HL-60/S4 treated with phorbol 12-myristate 13-acetate at 8.2 ng/mL for 4 days and 3 days (cell line): ENCODE data around the gene RHBDF2.

Experiments
- in situ Hi-C: fragments of 300-500 bp; cut with MboI; formaldehyde crosslinking; loops from 2 replicates; pipeline ENCODE4 v1.15.0; 2022; ENCODE audit warnings: low sequenced_read_pairs

The RHBDF2 gene

DNA sequence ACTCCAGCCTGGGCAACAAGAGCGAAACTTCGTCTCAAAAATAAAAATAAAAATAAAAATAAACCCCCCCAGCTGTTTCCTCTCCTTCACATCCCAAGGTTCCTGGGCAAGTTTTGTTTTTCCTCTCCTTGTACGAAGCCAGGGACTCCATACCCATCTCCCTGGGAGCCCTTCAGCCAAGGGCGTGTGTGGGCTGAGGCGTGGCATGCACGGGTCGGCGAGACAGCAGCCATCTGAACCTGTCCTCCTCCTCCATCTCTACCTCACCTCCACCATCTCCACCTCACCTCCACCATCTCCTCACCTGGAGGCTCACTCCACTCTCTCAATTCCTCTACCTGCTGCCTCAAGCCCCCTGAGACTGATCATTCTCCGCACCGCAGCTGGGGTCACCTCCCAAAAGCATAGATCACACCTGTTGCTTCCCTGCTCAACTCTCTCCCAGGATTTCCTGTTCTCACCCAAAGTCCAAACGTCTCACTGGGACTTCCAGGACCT lies 16.9 kb downstream of the RHBDF2 start:
- in situ Hi-C loops, result no loop called here

DNA sequence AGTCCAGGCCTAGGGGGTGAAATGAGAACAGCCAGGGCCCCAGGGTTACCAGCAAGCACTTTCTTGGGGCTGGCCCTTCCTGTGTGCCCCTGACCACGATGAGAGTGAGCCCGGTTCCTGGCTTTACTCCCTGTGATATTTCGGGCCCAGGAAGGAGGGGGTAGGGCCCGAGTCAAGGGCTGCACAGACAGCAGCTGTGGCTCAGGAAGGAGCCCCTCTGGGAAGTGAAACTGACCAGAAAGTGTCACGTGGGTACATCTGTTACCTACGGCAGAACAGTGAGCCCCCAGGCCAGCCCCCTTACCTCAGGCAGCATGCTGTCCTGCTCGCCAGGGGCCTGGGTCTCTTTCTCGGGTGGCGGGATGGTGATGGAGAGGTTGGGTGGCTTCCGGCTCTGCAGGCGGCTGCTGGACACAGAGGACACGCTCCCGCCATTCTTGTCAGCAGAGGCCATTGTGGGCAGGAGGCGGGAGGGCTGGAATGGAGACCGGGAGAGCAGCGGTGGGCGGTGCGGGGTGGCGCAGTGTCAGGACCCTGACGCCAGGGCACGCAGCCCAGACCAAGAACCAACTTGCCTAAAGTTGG lies 20.1 kb downstream of the RHBDF2 start:
- in situ Hi-C loops, result no loop called here

DNA sequence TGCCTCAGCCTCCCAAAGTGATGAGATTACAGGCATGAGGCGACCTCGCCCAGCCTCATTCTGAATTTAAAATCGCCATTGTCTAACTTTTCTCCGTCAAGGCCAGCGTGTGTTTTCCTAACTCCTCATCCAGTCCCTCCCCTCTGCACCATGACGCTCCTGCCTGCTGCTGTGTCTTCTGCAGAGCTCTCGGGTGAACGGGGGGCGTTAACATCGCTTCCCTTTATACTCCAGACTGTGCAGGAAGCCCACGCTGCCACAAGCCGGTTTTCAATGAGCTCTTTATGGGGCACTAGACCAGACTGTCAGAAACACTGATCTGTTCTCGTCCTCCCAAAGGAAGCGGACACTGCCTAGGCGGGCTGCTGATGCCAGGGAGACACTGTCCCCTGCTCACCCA lies 20.6 kb downstream of the RHBDF2 start:
- in situ Hi-C loops, result no loop called here

DNA sequence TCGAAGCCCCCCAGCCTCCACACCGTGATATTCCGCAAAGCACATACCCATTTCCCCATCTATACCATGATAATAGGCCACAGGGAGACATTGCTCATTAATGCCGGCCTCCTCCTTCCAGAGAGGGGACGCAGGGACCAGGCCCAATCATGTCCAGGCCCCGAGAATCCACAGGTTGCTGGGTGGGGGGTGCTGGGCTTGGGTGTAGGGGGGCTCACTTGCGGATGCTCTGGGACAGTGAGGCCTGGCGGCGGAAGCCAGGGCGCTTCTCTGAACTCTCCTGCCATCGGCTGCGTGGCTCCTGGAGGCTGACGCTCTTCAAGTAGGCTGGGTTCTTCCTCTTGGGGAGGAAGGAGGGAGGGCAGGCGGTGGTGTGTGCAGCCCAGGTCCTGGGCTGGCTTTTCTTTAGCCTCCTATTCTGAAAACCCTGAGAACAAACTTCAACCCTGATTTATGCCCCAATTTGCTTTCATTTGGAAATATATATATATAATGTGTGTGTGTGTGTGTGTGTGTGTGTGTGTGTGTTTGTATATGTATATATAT lies 21.6 kb downstream of the RHBDF2 start:
- in situ Hi-C loops, result no loop called here

DNA sequence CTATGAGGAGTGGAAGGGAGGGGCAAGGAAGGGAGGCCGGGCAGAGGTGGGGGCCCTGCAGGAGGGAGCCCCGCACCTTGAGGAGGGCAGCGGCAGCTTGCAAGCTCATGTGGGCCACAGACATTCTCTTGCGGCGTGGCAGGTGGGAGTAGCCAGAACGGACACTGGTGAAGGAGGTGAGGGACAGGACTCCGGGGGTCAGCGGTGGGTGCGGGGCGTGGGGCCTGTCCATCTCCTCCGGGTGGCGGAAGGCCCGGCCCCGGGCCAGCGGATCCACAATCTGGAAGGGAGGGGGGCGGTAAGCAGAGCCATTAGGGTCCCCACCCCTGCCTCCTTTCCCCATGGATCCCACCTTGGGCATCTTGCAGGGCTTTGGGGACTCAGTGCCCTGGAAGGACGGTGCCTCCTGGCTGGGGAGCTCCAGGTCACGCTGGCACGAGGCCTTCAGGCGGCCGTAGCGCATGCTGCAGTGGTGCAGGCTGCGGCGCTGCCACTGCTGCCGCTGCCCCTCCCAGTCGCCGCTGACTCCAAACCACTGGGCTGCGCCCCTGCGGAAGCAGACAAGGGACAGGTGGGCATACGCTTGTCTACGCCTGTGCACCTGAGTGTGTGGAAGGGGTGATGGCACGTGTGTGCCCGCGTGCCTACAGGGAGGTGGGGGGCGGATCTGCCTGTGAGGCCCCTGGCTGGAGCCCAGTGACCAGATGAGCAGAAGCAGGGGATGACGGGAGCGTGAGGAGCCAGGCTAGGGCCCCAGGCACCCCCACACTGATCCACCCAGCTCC lies 22.3 kb downstream of the RHBDF2 start:
- in situ Hi-C loops, result no loop called here

DNA sequence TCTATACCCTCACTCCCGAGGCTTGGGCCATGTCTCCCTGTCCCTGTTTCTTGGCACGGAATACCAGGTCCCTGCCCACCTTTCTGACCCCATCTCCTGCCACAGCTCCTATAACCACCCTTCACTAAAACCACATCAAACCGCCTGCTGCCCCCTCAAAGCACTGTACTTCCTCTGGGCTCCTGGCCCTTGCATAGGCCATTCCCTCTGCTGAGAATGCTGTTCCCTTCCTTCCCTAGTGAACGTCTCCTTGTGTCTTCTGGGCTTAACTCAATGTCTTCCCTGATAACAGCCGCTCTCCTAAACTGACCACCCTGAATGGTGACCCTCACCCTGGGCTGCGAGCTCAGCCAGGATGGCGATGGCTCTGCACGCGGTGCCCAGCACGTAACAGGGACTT lies 23.1 kb downstream of the RHBDF2 start:
- in situ Hi-C loops, result no loop called here

DNA sequence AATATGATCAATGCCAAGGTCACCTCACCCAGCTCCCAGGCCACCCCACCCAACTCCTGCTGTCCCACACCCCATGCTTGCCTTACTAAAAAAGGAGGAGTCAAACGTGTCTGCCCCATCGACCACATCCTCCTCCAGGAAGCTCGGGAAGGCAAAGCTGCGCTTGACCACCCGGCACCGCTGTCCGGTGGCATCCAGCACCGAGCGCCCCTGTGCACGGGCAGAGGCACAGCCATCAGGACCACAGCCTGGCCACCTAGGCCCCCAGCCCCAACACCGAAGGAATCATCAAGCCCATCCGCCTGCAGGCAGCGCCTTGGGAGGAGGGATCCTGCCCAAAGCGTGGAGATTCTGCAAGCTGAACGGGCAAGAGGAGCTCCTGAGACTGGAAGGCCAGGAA lies 23.6 kb downstream of the RHBDF2 start:
- in situ Hi-C loops, result no loop called here

DNA sequence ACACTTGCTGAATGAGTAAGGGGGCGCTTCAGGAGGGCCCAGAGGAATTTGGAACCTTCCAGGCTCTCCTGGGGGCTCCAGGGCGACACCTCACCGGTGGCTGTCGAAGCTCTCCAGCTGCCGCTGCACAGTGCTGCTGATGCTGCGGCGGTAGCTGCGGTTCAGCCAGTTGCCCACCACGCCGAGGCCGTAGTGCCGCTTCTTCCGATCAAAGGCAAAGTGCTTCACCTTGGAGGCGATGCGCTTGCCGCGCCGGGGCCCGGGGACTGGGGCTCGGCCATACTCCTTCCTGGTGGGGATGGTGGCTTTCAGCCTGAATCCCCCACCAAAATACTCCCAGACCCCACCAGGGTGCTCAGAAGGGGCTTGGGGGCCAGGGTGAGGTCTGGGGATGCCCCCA lies 24.5 kb downstream of the RHBDF2 start:
- in situ Hi-C loops, result no loop called here

DNA sequence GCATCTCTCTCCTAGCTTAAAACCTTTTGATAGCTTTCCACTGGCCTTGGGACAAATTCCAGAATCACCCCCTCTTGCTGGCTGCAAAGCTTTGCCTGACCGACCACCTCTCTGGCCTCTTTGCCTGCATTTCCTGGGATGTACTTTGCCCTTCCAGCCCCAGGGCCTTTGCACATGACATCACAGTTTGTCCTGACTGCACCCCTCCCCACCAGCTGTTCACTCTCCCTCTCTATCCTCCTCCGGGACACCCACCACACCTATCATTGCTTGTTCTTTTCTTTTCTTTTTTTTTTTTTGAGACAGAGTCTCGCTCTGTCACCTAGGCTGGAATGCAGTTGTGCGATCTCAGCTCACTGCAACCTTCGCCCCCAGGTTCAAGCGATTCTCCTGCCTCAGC lies 25.9 kb downstream of the RHBDF2 start:
- in situ Hi-C loops, result no loop called here

DNA sequence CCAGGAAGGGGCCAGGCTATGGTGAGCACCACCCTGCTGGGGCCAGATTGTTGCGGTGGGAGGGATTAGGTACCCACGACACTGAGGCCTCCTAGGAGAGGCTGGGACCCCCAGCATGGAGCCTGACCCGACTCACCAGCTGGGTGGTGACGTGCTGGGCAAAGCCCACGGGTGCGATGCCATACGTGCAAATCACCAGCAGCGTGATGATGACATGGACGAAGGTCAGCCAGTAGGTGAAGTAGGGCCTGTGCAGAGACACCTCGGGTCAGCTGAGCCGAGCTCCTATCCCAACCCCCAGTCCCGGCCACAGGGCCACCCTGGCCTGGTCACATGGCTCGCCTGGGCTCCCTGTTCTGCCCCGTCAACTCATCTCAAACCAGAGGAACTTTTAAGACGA lies 26.3 kb downstream of the RHBDF2 start:
- in situ Hi-C loops, result no loop called here

DNA sequence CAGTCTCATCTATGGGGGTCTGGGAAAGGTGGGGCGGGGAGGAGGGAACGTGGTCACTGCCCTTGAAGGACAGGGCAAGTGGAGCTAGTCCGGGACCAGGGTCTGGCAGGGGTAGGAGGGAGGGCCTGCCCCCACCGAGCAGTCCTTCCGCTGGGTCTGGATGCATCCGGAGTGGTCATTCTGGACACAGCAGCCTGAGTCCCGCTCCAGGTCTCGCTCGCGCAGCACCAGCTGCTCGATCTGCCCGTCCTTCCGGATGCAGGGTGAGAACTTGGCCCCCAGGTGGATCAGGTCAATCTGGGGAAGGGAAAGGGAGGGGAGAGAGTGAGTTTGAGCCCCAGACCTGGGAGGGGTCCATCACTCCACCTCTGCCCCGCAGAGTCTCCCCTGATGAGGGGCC lies 27.0 kb downstream of the RHBDF2 start:
- in situ Hi-C loops, result no loop called here

DNA sequence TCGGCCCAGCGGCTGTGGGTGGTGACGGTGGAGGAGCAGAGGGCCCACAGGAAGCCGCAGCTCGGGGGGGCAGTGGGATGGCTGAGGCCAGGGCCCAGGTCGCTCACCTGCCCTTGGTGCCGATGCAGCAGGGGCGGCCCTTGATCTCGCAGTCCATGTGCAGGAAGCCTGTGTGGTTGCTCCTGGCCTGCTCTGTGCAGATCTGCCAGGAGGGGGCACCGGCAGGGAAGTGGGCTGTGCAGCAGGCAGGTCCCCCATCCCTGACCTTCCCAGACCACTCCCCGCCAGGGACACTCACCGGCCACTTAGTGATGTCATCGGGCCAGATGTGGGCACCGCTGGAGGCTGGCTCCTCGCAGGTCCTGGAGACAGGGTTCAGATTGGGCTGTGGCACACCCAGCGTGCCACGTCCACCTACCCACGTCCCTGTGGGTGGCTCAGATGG lies 27.7 kb downstream of the RHBDF2 start:
- in situ Hi-C loops, result no loop called here

DNA sequence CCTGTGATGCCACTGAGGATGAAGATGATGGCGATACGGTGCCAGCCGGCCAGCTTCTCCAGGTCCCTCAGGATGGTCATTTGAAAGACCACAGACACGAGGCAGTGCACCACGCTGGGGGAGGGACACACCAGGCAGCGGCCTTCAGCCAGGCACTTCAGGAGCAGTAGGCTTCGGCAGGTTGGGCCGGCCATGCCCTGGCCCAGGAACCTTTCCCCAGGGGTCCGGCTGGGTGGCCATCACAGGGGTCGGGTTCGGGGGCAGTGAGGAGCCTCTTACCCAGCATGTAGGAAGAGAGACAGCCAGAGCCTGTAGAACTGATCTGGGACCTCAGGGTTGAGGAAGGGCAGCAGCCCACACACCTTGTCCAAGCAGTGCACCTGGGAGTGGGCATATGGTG lies 28.5 kb downstream of the RHBDF2 start:
- in situ Hi-C loops, result no loop called here

DNA sequence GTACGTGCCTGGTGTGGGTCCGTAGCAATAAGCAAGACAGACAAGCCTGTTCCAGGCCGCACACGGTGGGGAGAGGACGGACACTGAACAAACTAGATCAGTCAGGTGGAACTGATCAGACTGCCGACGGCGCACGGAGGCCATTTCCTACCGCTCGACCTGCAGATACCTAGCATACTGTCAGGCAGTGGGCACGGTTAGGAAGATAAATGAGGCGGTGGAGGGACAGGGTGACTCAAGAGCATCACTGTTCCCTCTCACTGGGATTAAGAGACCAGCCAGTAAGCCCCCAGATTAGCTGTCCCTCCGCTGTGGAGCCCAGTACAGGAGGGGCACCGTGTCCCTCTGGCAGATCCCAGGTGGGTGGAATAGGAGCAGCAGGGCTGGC lies 29.0 kb downstream of the RHBDF2 start:
- in situ Hi-C loops, result no loop called here

DNA sequence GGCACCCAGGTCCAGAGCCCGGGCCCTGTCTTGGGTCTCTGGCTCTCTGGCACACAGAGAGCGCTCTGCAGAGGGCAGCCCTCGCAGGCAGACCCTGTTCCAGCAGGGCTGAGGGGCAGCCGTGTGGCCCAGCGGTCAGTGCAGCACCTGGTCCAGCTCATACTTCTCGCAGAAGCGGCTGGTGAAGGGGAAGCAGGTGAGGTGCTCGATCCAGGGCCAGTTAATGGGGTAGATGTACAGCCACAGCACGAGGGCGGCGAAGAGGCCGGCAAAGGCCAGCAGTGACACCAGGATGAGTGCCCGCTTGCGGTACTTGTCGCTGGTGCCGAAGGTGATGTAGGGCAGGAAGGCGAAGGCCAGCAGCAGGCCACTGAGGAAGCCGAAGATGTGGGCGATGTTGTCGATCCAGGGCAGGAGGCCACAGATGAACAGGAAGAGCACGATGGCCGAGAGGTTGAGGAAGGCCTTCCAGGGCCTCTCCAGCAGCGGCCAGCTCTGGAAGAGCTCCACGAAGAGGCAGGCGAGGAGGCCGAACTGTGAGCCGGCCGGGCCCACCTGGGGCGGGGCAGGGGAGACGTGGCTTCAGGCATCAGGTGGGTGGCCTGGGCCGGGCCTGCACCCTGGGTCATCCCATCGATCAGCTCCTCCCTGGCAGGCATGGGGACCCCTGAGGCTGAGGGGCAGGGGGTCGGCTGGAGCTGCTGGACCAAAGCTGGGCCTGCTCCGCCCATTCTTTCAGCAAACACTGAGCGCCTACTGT lies 29.5 kb downstream of the RHBDF2 start:
- in situ Hi-C loops, result no loop called here

DNA sequence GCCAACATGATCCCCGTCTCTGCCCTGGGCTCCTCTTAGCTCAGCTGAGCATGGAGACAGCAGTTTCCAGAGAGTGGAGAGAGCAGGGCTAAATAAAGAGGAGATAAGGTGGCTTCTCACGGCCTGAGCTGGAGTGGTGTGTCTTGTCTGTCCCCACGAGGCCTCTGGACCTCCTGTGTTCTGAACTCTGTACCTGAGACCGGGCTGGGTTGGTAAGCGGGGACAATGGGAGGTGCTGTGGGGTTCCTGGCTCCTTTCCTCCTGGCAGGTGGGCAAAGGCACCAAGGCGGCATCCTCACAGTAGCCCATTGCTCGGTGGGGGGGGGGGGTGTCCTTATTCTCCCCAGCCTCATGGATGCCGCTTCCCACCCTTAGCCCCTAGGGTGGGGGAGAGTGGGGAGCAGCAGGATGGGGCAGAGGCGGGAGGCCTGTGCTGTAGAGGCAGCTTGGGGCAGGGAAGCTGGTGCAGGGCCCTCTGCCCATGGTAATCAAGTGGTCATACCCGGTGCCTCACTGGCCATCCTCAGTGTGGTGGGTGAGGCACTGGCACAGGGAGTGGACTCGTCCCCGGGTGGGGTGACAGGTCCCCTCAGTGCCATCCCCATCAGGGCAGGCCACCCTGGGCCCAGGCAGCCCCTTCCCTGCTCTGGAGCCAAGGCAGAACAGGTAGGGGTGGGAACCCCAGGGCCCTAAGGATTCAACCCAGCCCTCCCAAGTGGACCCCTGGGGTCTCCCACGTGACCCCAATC lies 31.1 kb downstream of the RHBDF2 start:
- in situ Hi-C loops, result loop anchor here (5.0 kb wide), 1 partner anchor 37 kb away; no protein-coding TSS in a partner anchor

DNA sequence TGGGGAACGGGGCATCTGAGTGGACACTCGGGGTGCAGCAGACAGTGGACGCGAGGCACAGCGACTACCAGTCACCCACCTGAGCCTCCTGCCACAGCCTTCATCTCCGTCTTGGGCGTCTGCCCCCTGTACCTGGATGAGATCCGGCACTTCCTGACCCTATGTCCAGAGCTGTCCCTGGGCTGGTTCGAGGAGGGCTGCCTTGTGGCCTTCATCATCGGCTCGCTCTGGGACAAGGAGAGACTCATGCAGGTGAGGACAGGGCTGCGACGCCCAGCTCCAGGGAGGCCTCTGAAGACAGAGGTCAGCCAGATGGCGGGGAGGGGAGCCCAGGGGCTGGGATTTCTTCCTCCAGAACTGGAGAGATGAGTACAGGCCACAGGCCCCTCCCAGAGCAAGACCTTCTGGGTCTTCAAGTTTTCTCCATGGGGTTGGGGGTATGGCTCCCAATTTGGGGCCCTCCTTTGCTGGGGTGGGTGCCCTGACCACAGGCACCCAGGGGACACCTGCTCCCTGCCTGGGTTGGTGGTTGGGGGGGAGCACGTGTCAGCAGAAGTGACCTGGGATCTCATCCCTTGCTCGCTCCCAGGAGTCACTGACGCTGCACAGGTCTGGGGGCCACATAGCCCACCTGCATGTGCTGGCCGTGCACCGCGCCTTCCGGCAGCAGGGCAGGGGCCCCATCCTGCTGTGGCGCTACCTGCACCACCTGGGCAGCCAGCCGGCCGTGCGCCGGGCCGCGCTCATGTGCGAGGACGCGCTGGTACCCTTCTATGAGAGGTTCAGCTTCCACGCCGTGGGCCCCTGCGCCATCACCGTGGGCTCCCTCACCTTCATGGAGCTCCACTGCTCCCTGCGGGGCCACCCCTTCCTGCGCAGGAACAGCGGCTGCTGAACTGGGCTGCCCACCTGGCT lies 31.9 kb downstream of the RHBDF2 start:
- in situ Hi-C loops, result loop anchor here (5.0 kb wide), 1 partner anchor 38 kb away; no protein-coding TSS in a partner anchor

DNA sequence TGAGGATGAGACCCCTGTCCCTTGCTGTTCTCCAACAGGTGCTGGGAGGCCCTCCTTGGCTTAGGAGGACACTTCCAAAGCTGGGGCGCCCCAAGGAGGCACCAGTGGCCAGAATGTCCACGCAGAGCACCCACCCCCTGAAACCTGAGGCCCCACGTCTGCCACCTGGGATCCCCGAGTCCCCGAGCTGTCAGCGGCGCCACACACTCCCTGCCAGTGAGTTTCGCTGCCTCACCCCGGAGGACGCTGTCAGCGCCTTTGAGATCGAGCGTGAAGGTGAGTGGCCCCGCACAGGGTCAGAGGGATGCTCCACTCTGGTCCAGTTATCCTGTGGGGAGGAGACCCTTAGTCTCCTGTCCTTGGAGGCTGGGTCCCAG lies 32.6 kb downstream of the RHBDF2 start:
- in situ Hi-C loops, result loop anchor here (5.0 kb wide), 1 partner anchor 39 kb away; no protein-coding TSS in a partner anchor

DNA sequence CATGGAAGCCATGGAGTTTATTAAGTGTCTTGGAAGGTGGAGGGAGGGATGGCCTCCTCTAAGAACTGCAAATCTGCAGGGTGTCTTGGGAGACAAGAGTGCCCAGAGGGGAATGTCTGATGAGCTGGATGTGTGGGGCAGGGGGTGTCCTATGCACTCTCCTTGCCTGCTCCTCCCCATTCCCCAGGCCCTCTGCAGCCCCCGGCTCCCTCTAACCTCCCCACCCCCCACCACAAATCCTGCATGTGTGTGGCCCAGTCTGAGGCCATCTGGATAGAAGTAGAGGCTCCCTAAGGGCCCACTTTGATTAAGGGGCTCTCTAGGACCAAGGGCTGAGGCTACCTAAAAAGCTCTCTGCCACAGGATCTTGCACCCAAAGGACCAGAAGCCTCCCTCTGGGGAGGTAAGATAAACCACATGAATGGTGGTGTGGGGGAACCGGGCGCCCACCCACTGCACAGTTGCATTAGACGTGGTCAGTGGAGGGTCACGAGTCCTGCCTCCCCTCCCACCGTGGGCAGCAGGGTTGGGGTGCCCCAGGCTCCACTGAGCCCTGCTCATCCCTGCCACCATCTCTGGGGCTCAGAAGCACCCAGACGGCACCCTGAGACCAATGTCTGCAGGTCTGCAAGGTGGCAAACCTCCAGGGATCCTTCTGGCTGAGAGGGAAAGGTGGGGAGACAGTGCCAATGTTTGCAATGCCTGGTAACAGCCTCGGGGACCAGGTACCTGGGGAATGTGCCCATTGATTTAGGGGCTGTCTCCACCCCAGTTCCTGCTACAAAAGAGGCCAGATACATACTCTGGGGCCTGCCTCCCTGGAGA lies 33.2 kb downstream of the RHBDF2 start:
- in situ Hi-C loops, result loop anchor here (5.0 kb wide), 1 partner anchor 39 kb away; no protein-coding TSS in a partner anchor
